ENCODE results near the gene IZUMO3. TPM values are rescaled to one million over a fixed set of nuclear protein-coding genes. Genes with fewer than 3 reads are reported as not detected.

Gene IZUMO3
- total RNA-seq, 1 experiment from 2014 or later, result not detected

DNA sequence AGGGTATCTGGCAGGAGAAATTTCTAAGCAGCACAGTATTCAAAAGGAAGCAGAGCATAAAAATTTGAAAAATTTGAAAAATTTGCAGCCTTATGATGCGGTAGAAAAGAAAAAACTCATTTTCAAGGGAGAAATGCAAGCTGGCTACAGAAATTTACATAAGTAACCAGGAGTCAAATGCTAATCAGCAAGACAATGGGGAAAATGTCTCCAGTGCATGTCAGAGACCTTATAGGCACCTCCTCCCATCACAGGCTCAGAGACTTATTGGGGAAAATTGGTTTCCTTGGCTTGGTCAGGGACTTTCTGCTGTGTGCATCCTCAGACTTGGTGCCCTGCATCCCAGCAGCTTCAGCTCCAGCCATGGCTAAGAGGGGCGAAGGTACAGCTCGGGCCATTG, 35.8 kb downstream of the IZUMO3 start:
- no TSS peak for BruUV-seq (replicated peaks)
- no peak overlapping the region for H3K4me2 ChIP-seq (ENCODE audit: low read length)
- H2AFZ ChIP-seq (ENCODE audit: low read depth, low read length, poor library complexity, severe bottlenecking), result no peak overlapping the region
- no peak overlapping the region for H3K9ac ChIP-seq (ENCODE audit: low read length)
- ChIA-PET POLR2A (no interaction called here), CTCF (no interaction called here), RAD21 (ENCODE audit: low non-redundant PET in 1 of 2, low total read pairs in 2 of 2, uncharacterized antibody in 2 of 2, unreplicated experiment in 2 of 2) (no interaction called here)
- H3K4me3 ChIP-seq (replicated peaks in 1 of 2; ENCODE audit: low read depth in 1 of 2, low read length in 2 of 2), result no peak overlapping the region
- H3K9me3 ChIP-seq (ENCODE audit: control insufficient read depth in 1 of 2, insufficient read depth in 1 of 2, low read depth in 1 of 2, low read length in 2 of 2), result no peaks in the 10 kb centered on the region
- no peak for ATAC-seq
- TF ChIP-seq, protein P1, sequence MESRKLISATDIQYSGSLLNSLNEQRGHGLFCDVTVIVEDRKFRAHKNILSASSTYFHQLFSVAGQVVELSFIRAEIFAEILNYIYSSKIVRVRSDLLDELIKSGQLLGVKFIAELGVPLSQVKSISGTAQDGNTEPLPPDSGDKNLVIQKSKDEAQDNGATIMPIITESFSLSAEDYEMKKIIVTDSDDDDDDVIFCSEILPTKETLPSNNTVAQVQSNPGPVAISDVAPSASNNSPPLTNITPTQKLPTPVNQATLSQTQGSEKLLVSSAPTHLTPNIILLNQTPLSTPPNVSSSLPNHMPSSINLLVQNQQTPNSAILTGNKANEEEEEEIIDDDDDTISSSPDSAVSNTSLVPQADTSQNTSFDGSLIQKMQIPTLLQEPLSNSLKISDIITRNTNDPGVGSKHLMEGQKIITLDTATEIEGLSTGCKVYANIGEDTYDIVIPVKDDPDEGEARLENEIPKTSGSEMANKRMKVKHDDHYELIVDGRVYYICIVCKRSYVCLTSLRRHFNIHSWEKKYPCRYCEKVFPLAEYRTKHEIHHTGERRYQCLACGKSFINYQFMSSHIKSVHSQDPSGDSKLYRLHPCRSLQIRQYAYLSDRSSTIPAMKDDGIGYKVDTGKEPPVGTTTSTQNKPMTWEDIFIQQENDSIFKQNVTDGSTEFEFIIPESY (IDR thresholded peaks at IDR 0.05; ENCODE audit: extremely low read depth, insufficient replicate concordance, low read length), result no peak
- TF ChIP-seq, protein P2, sequence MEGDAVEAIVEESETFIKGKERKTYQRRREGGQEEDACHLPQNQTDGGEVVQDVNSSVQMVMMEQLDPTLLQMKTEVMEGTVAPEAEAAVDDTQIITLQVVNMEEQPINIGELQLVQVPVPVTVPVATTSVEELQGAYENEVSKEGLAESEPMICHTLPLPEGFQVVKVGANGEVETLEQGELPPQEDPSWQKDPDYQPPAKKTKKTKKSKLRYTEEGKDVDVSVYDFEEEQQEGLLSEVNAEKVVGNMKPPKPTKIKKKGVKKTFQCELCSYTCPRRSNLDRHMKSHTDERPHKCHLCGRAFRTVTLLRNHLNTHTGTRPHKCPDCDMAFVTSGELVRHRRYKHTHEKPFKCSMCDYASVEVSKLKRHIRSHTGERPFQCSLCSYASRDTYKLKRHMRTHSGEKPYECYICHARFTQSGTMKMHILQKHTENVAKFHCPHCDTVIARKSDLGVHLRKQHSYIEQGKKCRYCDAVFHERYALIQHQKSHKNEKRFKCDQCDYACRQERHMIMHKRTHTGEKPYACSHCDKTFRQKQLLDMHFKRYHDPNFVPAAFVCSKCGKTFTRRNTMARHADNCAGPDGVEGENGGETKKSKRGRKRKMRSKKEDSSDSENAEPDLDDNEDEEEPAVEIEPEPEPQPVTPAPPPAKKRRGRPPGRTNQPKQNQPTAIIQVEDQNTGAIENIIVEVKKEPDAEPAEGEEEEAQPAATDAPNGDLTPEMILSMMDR (IDR thresholded peaks at IDR 0.05 in 2 of 3, conservative IDR thresholded peaks at IDR 0.05 in 1 of 3; ENCODE audit: borderline replicate concordance in 1 of 3, insufficient read depth in 1 of 3, low read depth in 2 of 3, low read length in 2 of 3), result no peak
- no peak for TF ChIP-seq YY1 (IDR thresholded peaks at IDR 0.05; ENCODE audit: extremely low read depth, insufficient replicate concordance, low read depth, low read length)
- no peak for TF ChIP-seq CBX3 (IDR thresholded peaks at IDR 0.05; ENCODE audit: low read depth)
- no peak for TF ChIP-seq POLR2A (IDR thresholded peaks at IDR 0.05; ENCODE audit: borderline replicate concordance, extremely low read depth, insufficient read depth, insufficient read length)
- TF ChIP-seq EZH2 (IDR thresholded peaks at IDR 0.05), result no peak
- TF ChIP-seq ZNF274 (IDR thresholded peaks at IDR 0.05; ENCODE audit: low read depth, low read length), result no peak
- TF ChIP-seq, protein P3, sequence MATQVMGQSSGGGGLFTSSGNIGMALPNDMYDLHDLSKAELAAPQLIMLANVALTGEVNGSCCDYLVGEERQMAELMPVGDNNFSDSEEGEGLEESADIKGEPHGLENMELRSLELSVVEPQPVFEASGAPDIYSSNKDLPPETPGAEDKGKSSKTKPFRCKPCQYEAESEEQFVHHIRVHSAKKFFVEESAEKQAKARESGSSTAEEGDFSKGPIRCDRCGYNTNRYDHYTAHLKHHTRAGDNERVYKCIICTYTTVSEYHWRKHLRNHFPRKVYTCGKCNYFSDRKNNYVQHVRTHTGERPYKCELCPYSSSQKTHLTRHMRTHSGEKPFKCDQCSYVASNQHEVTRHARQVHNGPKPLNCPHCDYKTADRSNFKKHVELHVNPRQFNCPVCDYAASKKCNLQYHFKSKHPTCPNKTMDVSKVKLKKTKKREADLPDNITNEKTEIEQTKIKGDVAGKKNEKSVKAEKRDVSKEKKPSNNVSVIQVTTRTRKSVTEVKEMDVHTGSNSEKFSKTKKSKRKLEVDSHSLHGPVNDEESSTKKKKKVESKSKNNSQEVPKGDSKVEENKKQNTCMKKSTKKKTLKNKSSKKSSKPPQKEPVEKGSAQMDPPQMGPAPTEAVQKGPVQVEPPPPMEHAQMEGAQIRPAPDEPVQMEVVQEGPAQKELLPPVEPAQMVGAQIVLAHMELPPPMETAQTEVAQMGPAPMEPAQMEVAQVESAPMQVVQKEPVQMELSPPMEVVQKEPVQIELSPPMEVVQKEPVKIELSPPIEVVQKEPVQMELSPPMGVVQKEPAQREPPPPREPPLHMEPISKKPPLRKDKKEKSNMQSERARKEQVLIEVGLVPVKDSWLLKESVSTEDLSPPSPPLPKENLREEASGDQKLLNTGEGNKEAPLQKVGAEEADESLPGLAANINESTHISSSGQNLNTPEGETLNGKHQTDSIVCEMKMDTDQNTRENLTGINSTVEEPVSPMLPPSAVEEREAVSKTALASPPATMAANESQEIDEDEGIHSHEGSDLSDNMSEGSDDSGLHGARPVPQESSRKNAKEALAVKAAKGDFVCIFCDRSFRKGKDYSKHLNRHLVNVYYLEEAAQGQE (IDR thresholded peaks at IDR 0.05; ENCODE audit: low read depth), result no peak
- no peak for TF ChIP-seq EGR1 (IDR thresholded peaks at IDR 0.05; ENCODE audit: low read depth)
- TF ChIP-seq SIN3A (IDR thresholded peaks at IDR 0.05; ENCODE audit: low read depth), result no peak
- no peak for TF ChIP-seq POLR2AphosphoS5 (IDR thresholded peaks at IDR 0.05; ENCODE audit: low read depth, low read length)
- no peak for TF ChIP-seq EZH2phosphoT487 (IDR thresholded peaks at IDR 0.05; ENCODE audit: borderline replicate concordance)
- no peak for TF ChIP-seq RAD21 (IDR thresholded peaks at IDR 0.05; ENCODE audit: low read depth)
- TF ChIP-seq, protein P4, sequence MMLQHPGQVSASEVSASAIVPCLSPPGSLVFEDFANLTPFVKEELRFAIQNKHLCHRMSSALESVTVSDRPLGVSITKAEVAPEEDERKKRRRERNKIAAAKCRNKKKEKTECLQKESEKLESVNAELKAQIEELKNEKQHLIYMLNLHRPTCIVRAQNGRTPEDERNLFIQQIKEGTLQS (IDR thresholded peaks at IDR 0.05), result no peak
- no peak for TF ChIP-seq JUND (IDR thresholded peaks at IDR 0.05)
- no peaks in the 10 kb centered on the region for H4K20me1 ChIP-seq (ENCODE audit: insufficient read depth)
- H3K79me2 ChIP-seq (ENCODE audit: insufficient read depth, low read length), result no peaks in the 10 kb centered on the region
- H3K9me2 ChIP-seq (ENCODE audit: insufficient read depth), result no peaks in the 10 kb centered on the region
- DNase-seq (ENCODE audit: low read depth, low spot score), result no peak
- no peak overlapping the region for H3K27ac ChIP-seq (ENCODE audit: low read depth, low read length)
- intact Hi-C loops (cut with micrococcal nuclease), result no loop called here
- no peaks in the 10 kb centered on the region for H3K4me1 ChIP-seq (ENCODE audit: control insufficient read depth in 1 of 2, insufficient read depth in 2 of 2, low read length in 2 of 2)
- H3K36me3 ChIP-seq (ENCODE audit: control insufficient read depth in 1 of 2, insufficient read depth in 2 of 2, low read length in 2 of 2), result no peaks in the 10 kb centered on the region
- H3K27me3 ChIP-seq (ENCODE audit: insufficient read depth, low read length), result no peaks in the 10 kb centered on the region
